ENCODE data around the gene UCHL5.

UCHL5 gene

DNA sequence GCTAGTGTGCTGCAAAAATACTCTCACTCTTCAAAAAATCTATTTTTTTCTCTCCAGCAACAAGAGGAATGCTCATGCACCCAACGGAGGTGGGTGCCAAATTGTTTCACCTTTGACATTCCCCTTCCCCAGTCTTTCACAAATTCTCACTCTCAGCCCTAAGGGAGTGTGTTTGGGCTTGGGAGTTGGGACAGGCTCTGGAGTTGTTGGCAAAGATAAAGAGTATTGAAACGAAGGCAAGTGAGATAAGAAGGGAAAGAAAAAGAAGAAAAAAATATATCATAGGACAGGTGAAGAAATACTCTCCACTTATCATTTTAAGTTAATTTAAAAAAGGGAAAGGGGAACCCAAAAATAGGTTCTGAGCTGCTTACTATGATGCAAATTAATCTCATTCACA, 82.6 kb downstream of the UCHL5 start:
- Histone ChIP-seq H3K4me3 (no peak overlapping the region), H3K27ac (no peak overlapping the region)

DNA sequence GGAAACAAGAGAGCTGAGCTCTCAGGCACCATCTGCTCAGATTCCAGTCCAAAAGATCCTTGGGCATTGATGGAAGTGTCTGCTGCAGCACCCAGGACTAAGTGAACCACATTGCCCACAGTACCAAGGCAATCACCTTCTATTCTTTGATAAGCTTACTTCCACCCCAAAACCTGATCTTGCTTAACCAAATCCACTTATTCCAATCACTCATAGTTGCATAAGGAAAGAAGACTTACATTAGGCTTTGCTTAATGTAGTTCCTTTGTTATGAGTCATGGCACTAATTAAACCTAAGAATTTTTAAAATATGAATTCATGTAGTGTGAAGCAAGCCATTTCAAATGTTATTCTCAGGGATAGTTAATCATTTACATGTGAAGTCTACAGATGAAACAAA, 84.5 kb downstream of the UCHL5 start:
- H3K4me3 ChIP-seq = no peak overlapping the region
- no peak overlapping the region for H3K27ac ChIP-seq

DNA sequence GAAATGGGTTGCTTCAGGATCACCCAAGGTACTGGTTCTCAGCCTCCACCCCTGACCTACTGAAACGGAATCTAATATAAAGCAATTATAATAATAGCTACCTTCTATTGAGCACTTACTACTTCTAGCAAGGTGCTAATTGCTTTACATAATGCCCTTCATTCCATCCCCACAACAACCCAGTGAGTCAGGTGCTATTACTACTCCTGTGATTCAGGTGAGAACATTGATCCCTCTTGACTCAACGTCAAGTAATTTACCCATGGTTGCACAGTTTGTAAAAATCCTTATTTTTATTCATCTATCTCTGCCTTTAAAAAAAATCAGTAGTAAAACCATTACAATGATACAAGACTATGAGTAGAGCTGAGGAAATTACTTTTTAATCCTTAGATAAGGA, 85.2 kb downstream of the UCHL5 start:
- Histone ChIP-seq H3K4me3 (no peak overlapping the region), H3K27ac (no peak overlapping the region)

DNA sequence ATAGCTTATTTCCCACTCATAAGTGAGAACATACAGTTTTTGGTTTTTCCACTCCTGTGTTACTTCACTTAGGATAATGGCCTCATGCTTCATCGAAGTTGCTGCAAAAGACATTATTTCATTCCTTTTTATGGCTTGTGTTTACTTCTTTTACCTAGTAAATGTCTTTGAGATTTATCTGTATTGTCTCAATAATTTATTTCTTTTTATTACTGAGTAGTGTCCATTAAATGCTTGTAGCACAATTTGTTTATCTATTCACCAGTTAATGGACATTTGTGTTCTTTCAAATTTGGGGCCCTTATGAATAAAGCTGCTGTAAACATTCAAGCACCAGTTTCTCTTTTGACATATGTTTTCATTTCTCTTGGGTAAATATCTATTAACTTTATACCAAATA, 86.0 kb downstream of the UCHL5 start:
- H3K27ac ChIP-seq = no peak overlapping the region

DNA sequence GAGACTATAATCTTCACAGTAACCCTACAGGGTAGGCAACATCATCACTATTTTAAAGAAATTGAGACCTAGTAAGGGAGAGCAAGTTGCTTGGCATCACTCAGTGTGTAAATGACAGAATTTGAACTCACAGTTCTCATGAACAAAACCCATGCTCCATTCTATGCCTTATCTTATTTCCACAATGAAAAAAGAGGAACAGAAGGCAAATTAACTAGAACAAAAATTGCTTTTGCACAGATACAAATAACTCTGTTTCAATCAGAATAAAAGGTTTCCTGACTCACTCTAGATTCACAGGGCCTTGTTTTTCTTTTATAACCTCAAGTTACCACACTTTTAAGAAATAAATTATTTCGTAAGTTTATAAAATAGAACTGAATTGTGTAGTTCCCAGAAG, 90.1 kb downstream of the UCHL5 start:
- H3K4me3 ChIP-seq = no peak overlapping the region
- no peak overlapping the region for H3K27ac ChIP-seq

More for the DNA sequence above, 86.0 kb downstream of the UCHL5 start:
- no peak overlapping the region for H3K4me3 ChIP-seq

DNA sequence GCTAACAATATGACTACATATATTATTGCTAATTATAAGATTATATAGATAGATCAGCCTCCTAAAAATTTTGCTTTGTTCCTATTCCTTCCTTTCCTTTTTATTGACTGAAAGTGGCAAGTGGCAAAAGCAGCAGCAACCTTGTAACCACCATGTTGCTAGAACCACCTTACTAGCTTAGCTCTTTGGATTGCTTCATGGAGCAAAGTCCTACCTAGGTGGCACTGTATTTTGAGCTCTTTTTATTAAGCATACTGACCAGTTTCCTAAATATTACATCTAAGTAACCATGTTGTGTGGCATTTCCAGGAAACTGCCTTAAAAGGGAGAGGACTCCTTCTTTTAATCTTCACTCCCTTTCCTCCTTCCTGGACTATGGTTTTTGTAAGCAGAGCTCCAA, 90.8 kb downstream of the UCHL5 start:
- Histone ChIP-seq H3K4me3 (no peak overlapping the region), H3K27ac (no peak overlapping the region)

DNA sequence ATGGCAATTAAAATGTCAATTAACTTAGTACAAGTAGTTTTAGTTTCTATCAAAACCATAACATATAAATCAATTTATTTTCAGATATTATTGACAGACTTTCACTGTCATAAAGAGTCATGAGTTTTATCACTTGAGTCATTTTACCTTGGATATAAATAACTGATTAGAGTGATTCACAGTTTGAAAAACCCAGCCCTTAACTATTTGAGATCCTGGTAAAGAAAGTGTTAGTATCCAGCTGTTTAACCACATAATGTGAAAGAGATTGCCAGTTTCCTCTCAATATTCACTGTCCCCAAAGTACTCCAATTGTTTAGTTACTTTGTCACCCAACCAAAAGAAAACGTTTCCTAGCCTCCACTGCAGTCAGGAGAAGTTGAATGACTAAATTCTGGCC, 91.3 kb downstream of the UCHL5 start:
- H3K4me3 ChIP-seq = no peak overlapping the region
- no peak overlapping the region for H3K27ac ChIP-seq

DNA sequence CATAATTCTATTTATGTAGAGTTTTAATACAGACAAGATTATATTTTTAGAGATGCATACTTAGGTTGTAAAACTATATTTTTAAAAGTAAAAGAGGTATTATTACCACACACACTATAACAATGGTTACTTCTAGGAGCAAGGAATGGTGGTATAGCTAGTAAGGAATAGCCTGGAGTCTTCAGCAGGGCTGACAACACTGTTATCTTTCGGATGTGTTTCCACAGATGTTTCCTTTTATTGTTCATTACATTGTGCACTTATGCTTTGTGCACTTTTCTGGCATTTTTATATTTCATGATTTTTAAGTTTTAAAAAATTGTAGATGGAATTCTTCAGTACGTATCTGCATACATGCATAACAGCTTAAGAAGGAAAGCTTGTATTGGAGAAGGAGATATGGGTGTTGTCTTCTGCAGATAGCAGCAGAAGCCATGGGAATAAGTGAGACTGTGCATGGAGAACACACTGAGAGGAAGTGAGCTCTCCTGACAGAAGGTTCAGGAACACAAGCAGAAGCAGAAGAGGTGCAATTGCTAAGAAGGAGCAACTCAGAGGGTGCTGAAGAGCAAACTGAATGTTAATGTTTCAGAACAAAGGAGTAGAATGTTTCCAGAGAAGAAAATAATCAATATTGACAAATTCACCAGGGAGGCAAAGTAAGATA, 91.8 kb downstream of the UCHL5 start:
- Histone ChIP-seq H3K4me3 (no peak overlapping the region), H3K27ac (no peak overlapping the region)

DNA sequence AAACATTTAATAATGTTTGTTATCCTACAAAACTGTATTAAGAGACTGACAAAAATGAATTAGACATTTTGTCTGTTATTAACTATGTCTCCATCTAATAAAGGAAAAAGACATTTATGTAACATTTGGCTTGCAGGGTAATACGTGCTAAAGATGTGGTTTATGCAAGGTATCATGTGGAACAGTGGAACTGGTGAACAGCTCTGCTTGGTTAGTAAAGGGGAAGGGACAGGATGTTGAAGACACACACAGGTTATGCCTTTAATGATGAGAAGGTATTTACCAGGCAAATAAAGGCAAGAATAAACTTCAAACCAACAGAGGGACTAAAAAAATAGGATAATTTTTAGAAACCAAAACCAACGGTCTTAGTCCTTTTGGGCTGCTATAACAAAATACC, 93.1 kb downstream of the UCHL5 start:
- Histone ChIP-seq H3K4me3 (no peak overlapping the region), H3K27ac (no peak overlapping the region)

DNA sequence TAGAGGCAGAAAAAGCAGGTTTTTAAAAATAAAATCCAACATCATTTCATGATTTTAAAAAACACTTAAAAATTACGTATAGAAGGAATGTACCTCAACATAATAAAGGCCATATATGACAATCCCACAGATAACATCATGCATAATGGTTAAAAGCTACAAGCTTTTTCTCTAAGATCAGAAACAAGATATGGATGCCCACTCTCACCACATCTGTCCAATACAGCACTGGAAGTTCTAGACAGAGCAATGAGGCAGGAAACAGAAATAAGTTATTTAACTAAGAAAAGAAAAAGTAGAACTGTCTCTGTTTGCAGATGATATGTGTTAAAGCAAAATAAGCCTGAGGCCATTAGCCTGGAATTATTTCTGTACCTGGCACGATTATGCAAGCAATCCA, 96.3 kb downstream of the UCHL5 start:
- Histone ChIP-seq H3K4me3 (no peak overlapping the region), H3K27ac (no peak overlapping the region)

All from skin epidermis (tissue), 12 donors.